GM12878 (cell line): Measurements from ENCODE around the gene DCUN1D5. TPM values are rescaled to one million over a fixed set of nuclear protein-coding genes. Genes with fewer than 3 reads are reported as not detected.

Experiments
- ATAC-seq: fragments of 200-7000 bp; cut with Tn5 transposase; 3 replicates; pipeline ENCODE4 v1.9.1; 2020; ENCODE audit warnings: mild to moderate bottlenecking, moderate library complexity
- BruUV-seq: library from RNA; stranded (reverse); fragments of 400-500 nt; replicated peaks from 2 replicates; lab custom pipeline; 2021; lab: Mats Ljungman, UMichigan
- CTCF ChIA-PET: fragments of 300-600 bp; sonication (Branson Sonifier 250); formaldehyde crosslinking; extraction: SDS; loops from one replicate; lab custom pipeline; 2021; ENCODE audit warnings: inconsistent platforms; lab: Yijun Ruan, JAX
- POLR2A ChIA-PET: fragments of 350-600 bp; formaldehyde crosslinking; extraction: SDS; loops from one replicate; lab custom pipeline; 2021; ENCODE audit warnings: inconsistent platforms; lab: Charles Lee
- RAD21 ChIA-PET: fragments of 300-600 bp; sonication (Branson Sonifier 250); formaldehyde crosslinking; loops from one replicate; lab custom pipeline; 2023; ENCODE audit warnings: antibody characterized with exemption; ENCODE audit not compliant: unreplicated experiment; lab: Charles Lee
- SMC1A ChIA-PET: fragments of 300-600 bp; sonication (Branson Sonifier 250); formaldehyde crosslinking; loops from one replicate; lab custom pipeline; 2023; ENCODE audit not compliant: unreplicated experiment, uncharacterized antibody; lab: Charles Lee
- DNase-seq: peaks from one replicate; pipeline ENCODE4 v3.0.0-alpha.2; 2011; ENCODE audit warnings: low read depth, low spot score
- FAIRE-seq: peaks from 3 replicates; lab custom pipeline; 2011; peaks lifted over from hg19 to GRCh38; lab: Jason Lieb, UNC
- H2AFZ ChIP-seq: 2 replicates; pipeline ENCODE4 v1.6.0; 2011; ENCODE audit warnings: low read depth, low read length, control low read depth; ENCODE audit not compliant: control insufficient read depth
- H3K27ac ChIP-seq: 2 replicates; pipeline ENCODE4 v1.5.1; 2011; ENCODE audit warnings: control low read depth; ENCODE audit not compliant: control insufficient read depth, insufficient read depth
- H3K27me3 ChIP-seq, 2 experiments: replicated peaks in 1 of 2; 2 replicates each; pipeline versions ENCODE4 v1.6.0 to v1.6.1; 2011; ENCODE audit warnings: low read length in 1 of 2; ENCODE audit not compliant: control insufficient read depth in 2 of 2, insufficient read depth in 2 of 2
- H3K36me3 ChIP-seq, 2 experiments: 2 replicates each; pipeline ENCODE4 v1.5.1; 2011; ENCODE audit warnings: low read length in 1 of 2; ENCODE audit not compliant: control insufficient read depth in 2 of 2, insufficient read depth in 2 of 2
- H3K4me1 ChIP-seq: 2 replicates; pipeline ENCODE4 v1.6.1; 2011; ENCODE audit warnings: mild to moderate bottlenecking, low read length, moderate library complexity, mixed read lengths; ENCODE audit not compliant: control insufficient read depth, insufficient read depth
- H3K4me2 ChIP-seq: 2 replicates; pipeline ENCODE4 v1.6.0; 2011; ENCODE audit warnings: control low read depth; ENCODE audit not compliant: control insufficient read depth, insufficient read depth
- H3K4me3 ChIP-seq: fragments of 200-600 bp; sonication (generic); 2 replicates; pipeline ENCODE4 v1.5.1; 2016
- H3K79me2 ChIP-seq: 2 replicates; pipeline ENCODE4 v1.6.0; 2011; ENCODE audit warnings: low read length; ENCODE audit not compliant: control insufficient read depth, insufficient read depth
- H3K9ac ChIP-seq: 2 replicates; pipeline ENCODE4 v1.8.0; 2011; ENCODE audit warnings: low read length, control low read depth, mixed read lengths; ENCODE audit not compliant: control insufficient read depth, insufficient read depth
- H3K9me3 ChIP-seq: replicated peaks from 3 replicates; pipeline ENCODE4 v1.5.1; 2011; ENCODE audit warnings: mild to moderate bottlenecking, low read length; ENCODE audit not compliant: control insufficient read depth, insufficient read depth
- H4K20me1 ChIP-seq: 2 replicates; pipeline ENCODE4 v1.6.0; 2011; ENCODE audit not compliant: control insufficient read depth, insufficient read depth
- BCLAF1 ChIP-seq: fragments of 450-650 bp; IDR thresholded peaks from 2 replicates; pipeline ENCODE4 v1.6.1; 2017; ENCODE audit warnings: antibody characterized with exemption, mild to moderate bottlenecking, moderate library complexity
- CBX5 ChIP-seq: sonication (generic); IDR thresholded peaks from 2 replicates; pipeline ENCODE4 v1.6.1; 2016; ENCODE audit warnings: low read depth, moderate library complexity, mild to moderate bottlenecking, inconsistent platforms
- EED ChIP-seq: sonication (generic); IDR thresholded peaks from 2 replicates; pipeline ENCODE4 v1.6.1; 2016; ENCODE audit warnings: antibody characterized with exemption, low read depth
- FOXM1 ChIP-seq: IDR thresholded peaks from 2 replicates; pipeline ENCODE4 v1.6.1; 2012; ENCODE audit warnings: low read depth, mild to moderate bottlenecking, inconsistent platforms, low read length, moderate library complexity
- HDGF ChIP-seq: fragments of 450-650 bp; IDR thresholded peaks from 2 replicates; pipeline ENCODE4 v1.6.1; 2016; ENCODE audit warnings: antibody characterized with exemption
- JUND ChIP-seq: IDR thresholded peaks from 2 replicates; pipeline ENCODE4 v1.6.1; 2012; ENCODE audit warnings: low read depth, mild to moderate bottlenecking, low read length, improper control_type of control experiment, moderate library complexity
- NRF1 ChIP-seq: conservative IDR thresholded peaks from 2 replicates; pipeline ENCODE4 v1.6.1; 2011; ENCODE audit warnings: mild to moderate bottlenecking, low read depth, low read length, improper control_type of control experiment
- SMARCA5 ChIP-seq: fragments of 450-650 bp; IDR thresholded peaks from 2 replicates; pipeline ENCODE4 v1.6.1; 2017; ENCODE audit warnings: mild to moderate bottlenecking
- SP1 ChIP-seq: IDR thresholded peaks from one replicate; pipeline ENCODE4 v1.6.1; 2011; ENCODE audit warnings: low read depth, low read length
- SUPT20H ChIP-seq: IDR thresholded peaks from 2 replicates; pipeline ENCODE4 v1.6.1; 2011; ENCODE audit warnings: low read depth, mild to moderate bottlenecking, low read length, moderate library complexity, borderline replicate concordance; ENCODE audit not compliant: control insufficient read depth
- WRNIP1 ChIP-seq: IDR thresholded peaks from 2 replicates; pipeline ENCODE4 v1.6.1; 2011; ENCODE audit warnings: low read depth, low read length, improper control_type of control experiment, borderline replicate concordance
- WGBS: methylation state at CpG from one replicate; pipeline ENCODE4 v1.1.6; 2016; ENCODE audit warnings: low lambda C conversion rate; ENCODE audit not compliant: insufficient replicate concordance, insufficient coverage; ENCODE audit errors: missing lambda C conversion rate; 5-methylcytosine and 5-hydroxymethylcytosine counted together
- in situ Hi-C: fragments of 300-500 bp; cut with MboI; formaldehyde crosslinking; loops from 9 replicates; pipeline ENCODE4 v1.14.3; 2018; ENCODE audit warnings: mixed read lengths
- intact Hi-C: fragments of 100-400 bp; cut with micrococcal nuclease; formaldehyde crosslinking; loops from one replicate; pipeline ENCODE4 v1.14.2; 2022; ENCODE audit not compliant: unreplicated experiment
- polyA plus RNA-seq, 11 experiments: library from polyadenylated mRNA; depleted of rRNA in 4 of 11; unstranded in 6 of 11; stranded (reverse) in 5 of 11; fragments of >200 nt; fragmentation: Nextera tagmentation in 4 of 11; fragmentation: Illumina TruSeq in 1 of 11; extraction: Ambion mirVana in 4 of 11; extraction: Trizol in 1 of 11; gene quantifications; 1 replicate in 1 of 11; 2 replicates in 10 of 11; pipeline versions ENCODE4 v1.2.1 to v1.2.3, GENCODE V29; 2011 to 2016; ENCODE audit warnings: inconsistent platforms in 2 of 11, missing spikeins in 2 of 11, low read depth in 1 of 11
- total RNA-seq, 4 experiments: library from RNA; depleted of rRNA in 3 of 4; stranded (reverse); fragments of >200 nt in 3 of 4; fragmentation: Illumina TruSeq in 1 of 4; extraction: Trizol in 1 of 4; gene quantifications; 2 replicates each; pipeline versions ENCODE4 v1.2.1 to v1.2.3, GENCODE V29; 2013 to 2021
- TF ChIP-seq, protein P1 (sequence below): fragments of 150-350 bp; IDR thresholded peaks from 2 replicates; pipeline ENCODE4 v1.6.1; 2014; ENCODE audit warnings: mild to moderate bottlenecking, low read depth, low read length

DCUN1D5 gene
- total and polyA plus RNA-seq, 10 of the 15 experiments (the other 5 are each of a cell fraction or from before 2014, with no cell fraction given), result 20.4 to 87.0 (median 60.6) TPM

DNA sequence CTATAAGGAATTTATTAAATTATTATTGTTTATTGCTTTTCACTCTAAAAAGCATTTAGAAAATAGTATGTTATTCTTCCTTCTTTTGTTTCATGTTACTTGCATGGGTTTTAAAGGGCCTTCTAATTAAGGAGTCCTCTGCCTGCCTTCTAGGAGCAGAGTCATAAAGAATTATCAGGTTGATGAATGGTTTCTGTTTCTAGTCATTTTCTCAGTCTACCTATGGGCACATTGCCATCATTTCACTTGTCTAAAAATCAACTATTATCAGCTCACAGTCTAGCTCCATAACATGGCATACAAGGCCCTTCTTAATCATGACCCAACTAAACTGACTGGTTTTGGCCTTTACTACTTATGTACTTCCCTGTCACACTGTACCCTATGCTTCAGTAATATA lies 33.5 kb upstream of the DCUN1D5 start:
- no peak for DNase-seq
- no peaks in the 10 kb centered on the region for H3K4me1 ChIP-seq
- RAD21 ChIA-PET, result no interaction called here
- no peak overlapping the region for H2AFZ ChIP-seq
- no peak overlapping the region for H3K4me3 ChIP-seq
- CTCF ChIA-PET, result no interaction called here
- SMC1A ChIA-PET, result no interaction called here
- TF ChIP-seq HDGF (no peak), FOXM1 (no peak), SUPT20H (no peak)
- TF ChIP-seq, protein P1, sequence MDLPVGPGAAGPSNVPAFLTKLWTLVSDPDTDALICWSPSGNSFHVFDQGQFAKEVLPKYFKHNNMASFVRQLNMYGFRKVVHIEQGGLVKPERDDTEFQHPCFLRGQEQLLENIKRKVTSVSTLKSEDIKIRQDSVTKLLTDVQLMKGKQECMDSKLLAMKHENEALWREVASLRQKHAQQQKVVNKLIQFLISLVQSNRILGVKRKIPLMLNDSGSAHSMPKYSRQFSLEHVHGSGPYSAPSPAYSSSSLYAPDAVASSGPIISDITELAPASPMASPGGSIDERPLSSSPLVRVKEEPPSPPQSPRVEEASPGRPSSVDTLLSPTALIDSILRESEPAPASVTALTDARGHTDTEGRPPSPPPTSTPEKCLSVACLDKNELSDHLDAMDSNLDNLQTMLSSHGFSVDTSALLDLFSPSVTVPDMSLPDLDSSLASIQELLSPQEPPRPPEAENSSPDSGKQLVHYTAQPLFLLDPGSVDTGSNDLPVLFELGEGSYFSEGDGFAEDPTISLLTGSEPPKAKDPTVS, result no peak
- TF ChIP-seq, all 136 proteins: peak for 0
- Histone ChIP-seq H4K20me1 (no peaks in the 10 kb centered on the region), H3K9ac (no peak overlapping the region), H3K4me2 (no peak overlapping the region), H3K27me3 (no peaks in the 10 kb centered on the region), H3K9me3 (no peaks in the 10 kb centered on the region), H3K27ac (no peak overlapping the region), H3K36me3 (no peaks in the 10 kb centered on the region), H3K79me2 (no peaks in the 10 kb centered on the region)
- POLR2A ChIA-PET, result no interaction called here
- FAIRE-seq, result no peak
- in situ Hi-C loops, result no loop called here
- ATAC-seq, result no peak
- intact Hi-C loops, result no loop called here
- no TSS peak for BruUV-seq

DNA sequence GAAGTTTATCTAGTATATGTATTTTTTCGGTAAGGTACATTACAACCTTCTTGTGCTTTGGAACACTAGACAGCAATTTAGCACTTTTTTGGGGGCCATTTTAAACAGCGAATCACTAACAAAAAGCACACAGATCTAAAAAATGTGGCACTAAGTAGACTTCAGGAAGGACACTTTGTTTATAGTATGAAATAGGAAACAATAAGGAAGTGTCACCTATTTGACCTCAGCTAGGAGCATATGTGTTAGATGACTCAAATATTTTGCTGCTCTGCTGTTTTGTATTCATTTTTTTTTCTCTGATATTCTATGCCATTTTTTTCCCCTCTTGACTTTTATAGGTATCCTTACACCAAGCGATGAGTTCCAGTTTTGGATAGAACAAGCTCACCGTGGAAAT lies 22.9 kb upstream of the DCUN1D5 start:
- Histone ChIP-seq H3K36me3 (no peaks in the 10 kb centered on the region), H2AFZ (no peak overlapping the region), H3K27ac (no peak overlapping the region), H3K4me1 (no peaks in the 10 kb centered on the region), H3K9me3 (no peaks in the 10 kb centered on the region), H3K9ac (no peak overlapping the region), H4K20me1 (no peaks in the 10 kb centered on the region), H3K27me3 (no peaks in the 10 kb centered on the region; a peak in 2 of 4 replicates), H3K4me2 (no peak overlapping the region), H3K4me3 (no peak overlapping the region), H3K79me2 (no peaks in the 10 kb centered on the region)
- intact Hi-C loops, result no loop called here
- no peak for FAIRE-seq
- ChIA-PET RAD21 (no interaction called here), SMC1A (interaction anchor here (1.4 kb wide), 1 partner anchor 9 kb away, joined by 3 read pairs; no protein-coding TSS in a partner anchor), POLR2A (no interaction called here), CTCF (no interaction called here)
- BruUV-seq, result no TSS peak
- in situ Hi-C loops, result no loop called here
- DNase-seq, result no peak
- 63% methylated on average over 4 of the region's 4 CpGs for WGBS
- ATAC-seq, result no peak
- no peak for TF ChIP-seq NRF1
- no peak for TF ChIP-seq WRNIP1
- TF ChIP-seq EED, result no peak
- no peak for TF ChIP-seq CBX5
- no peak for TF ChIP-seq BCLAF1
- TF ChIP-seq, protein P1, result no peak
- no peak for TF ChIP-seq JUND
- TF ChIP-seq SMARCA5, result no peak
- TF ChIP-seq SP1, result no peak
